Kidney tubule cell (primary cell): ENCODE data around the gene YIF1B.

Source experiments
- DNase-seq: peaks from one replicate; pipeline ENCODE4 v3.0.0-alpha.2; 2018; ENCODE audit warnings: low spot score

The YIF1B gene

DNA sequence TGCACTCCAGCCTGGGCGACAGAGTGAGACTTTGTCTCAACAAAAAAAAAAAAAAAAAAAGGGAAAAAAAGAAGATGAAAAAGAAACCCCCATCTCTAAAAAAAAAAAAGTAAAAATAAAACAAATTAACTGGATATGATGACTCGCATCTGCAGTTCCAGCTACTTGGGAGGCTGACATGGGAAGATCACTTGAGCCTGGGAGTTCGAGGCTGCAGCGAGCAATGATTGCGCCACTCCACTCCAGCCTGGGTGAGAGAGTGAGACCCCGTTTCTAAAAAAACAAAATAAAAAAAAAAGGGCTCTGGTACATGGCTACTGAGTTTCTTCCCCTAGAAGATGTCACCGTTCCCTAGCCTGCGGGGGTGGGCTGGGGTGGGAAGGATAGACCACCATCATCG, 17.5 kb upstream of the YIF1B start:
- DNase-seq: no peak

- no peak for DNase-seq
Measured at GRCh38 chr19:38331728-38332127, 16.0 kb upstream of the YIF1B start.

DNA sequence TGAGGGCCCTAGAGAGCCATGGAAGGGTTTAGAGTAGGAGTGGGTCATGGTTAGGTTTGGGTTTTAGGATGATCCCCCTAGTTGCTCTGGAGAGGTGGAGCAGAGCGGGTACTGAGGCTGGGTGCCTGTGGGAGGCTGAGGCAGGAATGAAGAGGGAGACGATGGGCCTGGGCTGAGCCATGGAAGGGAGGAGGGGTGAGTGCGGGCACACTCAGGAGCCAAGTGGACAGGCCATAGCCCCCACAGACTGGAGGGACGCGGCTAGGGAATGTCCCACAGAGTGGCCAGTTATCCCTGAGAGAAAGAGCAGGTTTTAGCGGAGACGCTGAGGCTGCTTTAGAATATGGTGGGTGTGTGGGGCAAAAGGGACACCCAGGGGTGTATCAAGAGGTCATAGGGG, 13.9 kb upstream of the YIF1B start:
- no peak for DNase-seq

- no peak for DNase-seq
Measured at GRCh38 chr19:38326591-38326990, 10.8 kb upstream of the YIF1B start.

GRCh38 chr19:38324431-38324830, 8.7 kb upstream of the YIF1B start:
- peak; percentile 26 for DNase-seq

- DNase-seq: no peak
Measured at GRCh38 chr19:38323291-38323690, 7.5 kb upstream of the YIF1B start.

DNA sequence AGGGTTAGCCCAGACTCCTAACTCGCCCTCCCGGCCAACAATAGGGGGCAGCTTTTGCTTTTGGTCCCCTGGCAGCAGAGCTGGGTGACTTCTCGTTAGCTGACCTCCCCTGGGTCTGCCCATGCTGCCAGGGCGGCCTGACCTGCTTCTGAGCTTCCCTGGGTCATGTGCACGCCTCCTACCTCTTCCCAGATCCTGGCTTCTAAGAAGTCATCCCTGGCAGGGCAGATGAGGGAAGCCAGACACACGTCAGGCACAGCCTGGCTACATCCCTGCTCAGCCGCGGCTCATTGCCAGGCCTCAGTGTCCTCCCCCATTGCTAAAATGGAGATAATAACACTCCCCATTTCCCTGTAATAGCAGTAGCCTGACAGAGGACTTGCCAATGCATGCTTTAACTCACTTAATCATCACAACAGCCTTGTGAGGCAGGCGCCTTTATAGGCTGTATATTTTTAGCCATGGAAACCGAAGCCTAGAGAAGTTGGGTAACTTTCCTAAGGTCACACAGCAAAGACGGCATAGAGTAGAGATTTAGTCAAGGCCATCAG, 6.0 kb upstream of the YIF1B start:
- DNase-seq: no peak

GRCh38 chr19:38320969-38321339, 5.2 kb upstream of the YIF1B start:
- DNase-seq: no peak

GRCh38 chr19:38319421-38320258, 3.9 kb upstream of the YIF1B start, which contains the start of gene KCNK6:
TSS of gene KCNK6 (plus strand) at chr19:38319845. CDS start at chr19:38319951, 106 bp downstream.
- peak; percentile 66 for DNase-seq

GRCh38 chr19:38318660-38319059, 2.9 kb upstream of the YIF1B start:
- DNase-seq: no peak

DNA sequence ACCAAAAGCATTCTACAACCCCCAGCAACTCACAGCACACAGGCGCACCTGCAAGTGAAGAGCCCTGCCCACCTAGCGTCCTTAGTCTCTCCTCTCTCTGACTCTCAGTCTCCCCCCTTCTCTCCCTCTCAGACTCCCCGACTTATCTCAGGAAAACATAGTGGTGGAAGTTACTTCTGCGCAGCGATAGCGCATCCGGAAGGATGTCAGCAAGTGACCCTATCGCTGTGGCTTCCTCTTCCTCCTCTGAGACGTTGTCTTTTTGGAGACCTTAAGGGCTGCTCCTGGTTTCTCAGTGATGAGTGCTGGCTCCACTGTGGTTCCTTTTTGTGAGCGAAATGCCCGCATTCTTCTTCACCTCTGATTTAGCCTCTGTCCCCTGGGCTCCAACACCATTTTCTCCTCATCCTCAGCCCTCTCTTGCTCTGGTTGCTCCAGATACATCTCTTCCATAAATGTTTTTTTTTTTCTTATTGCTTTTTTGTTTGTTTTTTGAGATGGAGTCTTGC, 1.4 kb upstream of the YIF1B start:
- DNase-seq: no peak

DNA sequence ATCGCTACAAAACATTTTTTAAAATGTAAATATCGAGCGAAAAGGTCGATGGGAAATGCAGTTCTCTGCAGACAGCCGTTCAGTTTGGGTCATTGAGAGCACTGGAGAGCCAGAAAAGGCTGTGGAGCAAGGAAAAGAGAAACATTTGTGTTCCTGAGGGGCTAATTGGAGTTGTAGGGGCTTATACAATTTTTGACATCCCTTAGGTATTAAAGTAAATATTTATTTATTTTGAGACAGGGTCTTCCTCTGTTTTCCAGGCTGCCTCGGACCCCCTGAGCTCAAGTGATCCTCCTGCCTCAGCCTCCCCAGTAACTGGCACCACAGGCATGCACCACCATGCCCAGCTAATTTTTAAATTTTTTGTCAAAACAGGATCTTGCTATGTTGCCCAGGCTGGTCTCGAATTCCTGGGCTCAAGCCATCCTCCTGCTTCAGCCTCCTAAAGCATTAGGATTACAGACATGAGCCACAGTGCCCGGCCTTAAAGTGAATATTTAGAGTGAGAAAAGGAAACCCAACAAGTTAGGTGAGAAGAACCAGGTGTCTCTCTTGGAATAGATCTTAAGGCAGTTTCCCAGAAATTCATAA, 825 bp upstream of the YIF1B start:
- no peak for DNase-seq

GRCh38 chr19:38310986-38311385, 4.8 kb downstream of the YIF1B start:
- no peak for DNase-seq

DNA sequence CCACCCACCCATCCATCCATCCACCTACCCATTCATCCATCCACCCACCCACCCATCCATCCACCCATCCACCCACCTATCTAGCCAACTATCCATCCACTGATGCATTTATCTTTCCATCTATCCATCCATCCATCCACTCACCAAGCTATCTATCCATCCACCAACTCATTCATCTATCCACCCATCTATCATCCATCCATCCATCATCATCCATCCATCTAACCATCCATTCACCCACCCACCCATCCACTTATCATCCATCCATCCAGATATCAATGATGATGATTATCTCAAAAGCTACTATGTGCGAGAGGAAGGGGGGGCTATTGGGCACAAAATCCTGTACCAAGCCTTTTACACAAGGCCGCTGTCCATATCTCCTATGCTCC, 5.5 kb downstream of the YIF1B start:
- no peak for DNase-seq

DNA sequence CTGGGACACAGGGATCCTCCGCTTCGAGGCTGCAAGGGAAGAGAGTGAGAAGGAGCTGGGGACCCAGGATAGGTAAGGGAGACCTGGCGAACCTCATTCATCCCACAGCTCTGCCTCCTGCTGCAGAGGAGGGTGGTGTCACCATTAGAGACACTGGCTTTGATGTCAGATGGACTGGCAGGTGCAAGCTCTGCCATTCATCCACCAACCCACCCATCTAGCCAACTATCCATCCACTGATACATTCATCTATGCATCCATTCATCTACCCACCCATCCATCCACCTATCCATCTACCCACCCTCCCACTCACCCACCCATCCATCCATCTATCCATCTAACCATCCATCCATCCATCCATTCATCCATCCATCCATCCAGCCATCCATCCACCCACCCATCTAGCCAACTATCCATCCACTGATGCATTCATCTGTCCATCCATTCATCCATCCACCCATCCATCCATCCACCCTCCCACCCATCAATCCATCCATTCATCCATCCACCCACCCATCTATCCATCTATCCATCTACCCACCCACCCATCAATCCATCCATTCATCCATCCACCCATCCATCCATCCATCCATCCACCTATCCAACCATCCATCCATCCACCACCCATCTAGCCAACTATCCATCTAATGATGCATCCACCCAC, 6.0 kb downstream of the YIF1B start:
- DNase-seq: no peak

- DNase-seq: no peak
Measured at GRCh38 chr19:38308926-38309614, 6.7 kb downstream of the YIF1B start.

DNA sequence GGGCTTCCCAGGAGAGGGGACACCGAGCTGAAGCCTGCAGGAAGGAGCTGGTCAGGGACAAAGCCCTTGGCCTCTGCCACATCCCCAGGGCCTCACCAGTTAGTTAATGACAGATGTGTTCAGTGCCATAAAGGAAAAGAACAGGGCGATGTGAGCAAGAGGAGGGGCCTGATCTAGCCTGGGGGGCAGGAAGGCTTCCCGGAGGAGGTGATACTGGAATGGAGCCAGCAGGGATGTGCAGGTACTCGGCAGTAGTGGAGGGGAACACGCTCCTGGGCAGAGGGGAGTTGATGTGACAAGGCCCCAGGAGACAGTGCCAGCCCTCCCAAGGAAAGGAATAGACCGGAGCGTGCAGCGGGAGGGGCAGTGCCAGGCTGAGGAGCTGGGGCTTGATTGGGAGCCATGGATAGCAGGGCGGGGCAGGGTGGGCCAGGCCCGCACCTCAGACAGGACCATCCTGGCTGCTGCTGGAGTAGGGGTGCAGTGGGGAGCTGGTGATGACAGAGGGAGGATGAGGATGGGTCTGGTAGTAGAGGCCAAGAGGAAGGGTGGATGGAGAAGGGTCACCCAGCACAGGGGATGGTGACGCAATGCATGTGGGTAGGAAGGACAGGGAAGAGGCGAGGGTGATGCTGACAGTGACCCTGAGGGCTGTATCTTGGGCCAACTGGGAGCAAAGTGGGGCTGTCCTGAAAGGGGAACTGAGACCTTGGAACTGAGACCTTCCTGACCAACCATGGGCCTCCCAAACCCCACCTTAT, 7.6 kb downstream of the YIF1B start:
- DNase-seq: no peak

GRCh38 chr19:38307597-38307996, 8.2 kb downstream of the YIF1B start:
- no peak for DNase-seq

DNA sequence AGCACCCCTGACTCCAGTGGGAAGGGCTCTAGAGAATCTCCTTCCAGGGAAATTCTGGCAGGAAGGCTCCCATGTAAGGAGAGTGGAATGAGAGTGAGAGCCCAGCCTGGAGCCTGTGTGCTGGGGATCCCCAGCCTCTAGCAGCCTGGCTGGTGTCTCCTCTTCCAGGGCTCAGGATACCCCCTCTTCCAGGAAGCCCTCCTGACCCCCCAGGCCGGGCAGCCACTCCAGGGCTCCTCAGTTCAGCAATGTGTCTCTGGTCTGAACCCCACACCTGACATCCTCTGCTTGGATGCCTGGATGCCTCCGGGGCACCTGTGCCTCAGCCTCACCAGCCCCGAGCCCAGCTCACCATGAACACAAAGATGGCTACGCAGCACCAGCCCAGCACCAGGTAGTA, 8.7 kb downstream of the YIF1B start:
- no peak for DNase-seq

GRCh38 chr19:38306236-38306635, 9.5 kb downstream of the YIF1B start:
- DNase-seq: no peak

GRCh38 chr19:38304866-38305429, 10.8 kb downstream of the YIF1B start:
- DNase-seq: peak; percentile 94
